Left ventricle myocardium inferior (tissue), 1 donor: Measurements from ENCODE around the gene PBX4. TPM values are rescaled to one million over a fixed set of nuclear protein-coding genes. Genes with fewer than 3 reads are reported as not detected.

ENCODE experiments used
- total RNA-seq: library from RNA; stranded (reverse); fragmentation: NEBNext Ultra II Directional; extraction: Animal tissue kit (Norgen Biotek cat#: 25700); gene quantifications from one replicate; pipeline ENCODE4 v1.2.1, GENCODE V29; 2021
- donor health status: DM: no; HTN: yes; CAD: no; lungs with severe emphysema.

The PBX4 gene
- total RNA-seq, 1 donor from 2014 or later = not detected

Other genes with a start within 250 kb of the PBX4 start
- gene GATAD2A, start 213.0 kb downstream of the PBX4 start, total RNA-seq = 24.1 TPM
- 0.77 TPM for gene TSSK6, start 103.1 kb downstream of the PBX4 start, total RNA-seq
- 1,029 TPM for gene NDUFA13, start 102.5 kb downstream of the PBX4 start, total RNA-seq
- 7.8 TPM for gene YJEFN3, start 89.8 kb downstream of the PBX4 start, total RNA-seq
- 0.08 TPM for gene CILP2, start 80.4 kb downstream of the PBX4 start, total RNA-seq
- 0.88 TPM for gene LPAR2, start 9.5 kb upstream of the PBX4 start, total RNA-seq
- 3.0 TPM for gene GMIP, start 25.0 kb upstream of the PBX4 start, total RNA-seq
- 16.5 TPM for gene ATP13A1, start 45.0 kb upstream of the PBX4 start, total RNA-seq
- 4.2 TPM for gene ZNF101, start 50.2 kb upstream of the PBX4 start, total RNA-seq
- gene ZNF14, start 114.4 kb upstream of the PBX4 start, total RNA-seq = 3.7 TPM
- 10.0 TPM for gene ZNF506, start 203.1 kb upstream of the PBX4 start, total RNA-seq
- 9.2 TPM for gene ZNF253, start 247.2 kb upstream of the PBX4 start, total RNA-seq